B cell (primary cell): ENCODE data around the gene C9orf43. TPM values are rescaled to one million over a fixed set of nuclear protein-coding genes. Genes with fewer than 3 reads are reported as not detected.
"Not testable (repeated sequence)": the region's sequence is repeated elsewhere in the genome, so short reads cannot be mapped to it uniquely, and the experiment has no call there.

Experiments
- ATAC-seq: fragments of 200-7000 bp; cut with Tn5 transposase; one replicate; pipeline ENCODE4 v1.10.0; 2021; ENCODE audit warnings: low read depth, mild to moderate bottlenecking, moderate number of reproducible peaks, moderate library complexity
- CTCF ChIA-PET: fragments of 350-600 bp; sonication (Branson Sonifier 250); formaldehyde crosslinking; loops from one replicate; lab custom pipeline; 2021; ENCODE audit warnings: antibody characterized with exemption, inconsistent platforms; lab: Charles Lee
- POLR2A ChIA-PET: fragments of 350-600 bp; sonication (Branson Sonifier 250); formaldehyde crosslinking; loops from one replicate; lab custom pipeline; 2021; ENCODE audit warnings: antibody characterized with exemption; lab: Charles Lee
- DNase-seq: peaks from one replicate; pipeline ENCODE4 v3.0.0; 2013
- H2AFZ ChIP-seq: 2 replicates; pipeline ENCODE4 v1.6.1; 2012; ENCODE audit warnings: mild to moderate bottlenecking, low read depth, low read length; ENCODE audit not compliant: insufficient read depth, poor library complexity, severe bottlenecking
- H3K27ac ChIP-seq, 2 donors: 1 replicate in 1 of 2; 2 replicates in 1 of 2; pipeline ENCODE4 v1.5.1; 2012 to 2013; ENCODE audit warnings: low read length in 2 of 2, mild to moderate bottlenecking in 2 of 2, moderate library complexity in 1 of 2
- H3K27me3 ChIP-seq, 4 experiments: fragments of 200-600 bp in 1 of 4; sonication (generic) in 1 of 4; replicated peaks in 1 of 4; 1 replicate in 2 of 4; 2 replicates in 2 of 4; pipeline versions ENCODE4 v1.6.1 to v1.7.0; 2013 to 2016; ENCODE audit warnings: low read length in 3 of 4, mild to moderate bottlenecking in 2 of 4, mixed read lengths in 1 of 4, moderate library complexity in 1 of 4; ENCODE audit not compliant: insufficient read depth in 4 of 4, control insufficient read depth in 3 of 4; ENCODE audit errors: control extremely low read depth in 1 of 4
- H3K36me3 ChIP-seq, 2 experiments: replicated peaks in 1 of 2; 1 replicate in 1 of 2; 2 replicates in 1 of 2; pipeline versions ENCODE4 v1.6.1 to v1.7.1; 2013; ENCODE audit warnings: low read length in 1 of 2; ENCODE audit not compliant: insufficient read depth in 2 of 2, control insufficient read depth in 1 of 2; ENCODE audit errors: control extremely low read depth in 1 of 2, extremely low read depth in 1 of 2
- H3K4me1 ChIP-seq, 2 donors: fragments of 200-600 bp in 1 of 2; sonication (generic) in 1 of 2; 1 replicate in 1 of 2; 2 replicates in 1 of 2; pipeline versions ENCODE4 v1.5.1 to v1.6.1; 2013 to 2017; ENCODE audit warnings: low read length in 2 of 2; ENCODE audit not compliant: control insufficient read depth in 2 of 2, insufficient read depth in 2 of 2
- H3K4me2 ChIP-seq: replicated peaks from 2 replicates; pipeline ENCODE3; 2012; ENCODE audit warnings: mild to moderate bottlenecking, low read depth, low read length; ENCODE audit not compliant: poor library complexity, severe bottlenecking
- H3K4me3 ChIP-seq, 5 experiments: fragments of 200-600 bp in 1 of 5; sonication (generic) in 1 of 5; 1 replicate in 3 of 5; 2 replicates in 2 of 5; pipeline versions ENCODE4 v1.5.1 to v1.7.0; 2011 to 2016; ENCODE audit warnings: low read length in 4 of 5, mild to moderate bottlenecking in 4 of 5, low read depth in 2 of 5, control low read depth in 1 of 5, moderate library complexity in 1 of 5; ENCODE audit not compliant: insufficient read depth in 1 of 5; ENCODE audit errors: control extremely low read depth in 1 of 5, extremely low read depth in 1 of 5
- H3K79me2 ChIP-seq: fragments of 200-600 bp; sonication (generic); one replicate; pipeline ENCODE4 v1.6.0; 2016; ENCODE audit warnings: low read length; ENCODE audit not compliant: control insufficient read depth, insufficient read depth
- H3K9ac ChIP-seq: fragments of 200-600 bp; sonication (generic); 2 replicates; pipeline ENCODE4 v1.6.1; 2017; ENCODE audit warnings: mild to moderate bottlenecking, low read length, moderate library complexity
- H3K9me3 ChIP-seq, 3 donors: one replicate each; pipeline versions ENCODE4 v1.6.1 to v1.7.1; 2013; ENCODE audit warnings: low read length in 2 of 3; ENCODE audit not compliant: control insufficient read depth in 2 of 3, insufficient read depth in 1 of 3; ENCODE audit errors: control extremely low read depth in 1 of 3
- H4K20me1 ChIP-seq: 2 replicates; pipeline ENCODE4 v1.6.0; 2012; ENCODE audit warnings: mild to moderate bottlenecking, low read length; ENCODE audit not compliant: insufficient read depth, control insufficient read depth, poor library complexity, severe bottlenecking
- H3K27ac Mint-ChIP-seq: one replicate; pipeline ENCODE4 v1.8.0; 2021; ENCODE audit warnings: mixed read lengths
- H3K27me3 Mint-ChIP-seq: one replicate; pipeline ENCODE4 v1.8.0; 2021; ENCODE audit warnings: mixed read lengths
- H3K4me1 Mint-ChIP-seq: one replicate; pipeline ENCODE4 v1.8.0; 2021; ENCODE audit warnings: mixed read lengths
- H3K4me3 Mint-ChIP-seq: one replicate; pipeline ENCODE4 v1.8.0; 2021; ENCODE audit warnings: mixed read lengths
- H3K9me3 Mint-ChIP-seq: one replicate; pipeline ENCODE4 v1.8.0; 2022; ENCODE audit warnings: mixed read lengths; ENCODE audit not compliant: insufficient read depth
- EZH2 ChIP-seq: IDR thresholded peaks from 2 replicates; pipeline ENCODE4 v1.6.1; 2012; ENCODE audit warnings: borderline replicate concordance, low read depth, mild to moderate bottlenecking, moderate library complexity, low read length; ENCODE audit not compliant: insufficient read depth, poor library complexity, severe bottlenecking
- WGBS: methylation state at CpG from one replicate; pipeline ENCODE4 v1.1.5; 2013; ENCODE audit warnings: missing lambda C conversion rate; ENCODE audit not compliant: insufficient coverage; 5-methylcytosine and 5-hydroxymethylcytosine counted together
- intact Hi-C: fragments of 100-400 bp; cut with micrococcal nuclease; formaldehyde crosslinking; loops from one replicate; pipeline ENCODE4 v1.10.0; 2022
- polyA plus RNA-seq: library from polyadenylated mRNA; depleted of rRNA; stranded (reverse); fragments of >200 nt; gene quantifications from 2 replicates; pipeline ENCODE4 v1.2.3, GENCODE V29; 2012
- total RNA-seq, 2 donors: library from RNA; stranded (reverse); fragments of 120-200 nt in 1 of 2; gene quantifications; 1 replicate in 1 of 2; 2 replicates in 1 of 2; pipeline versions ENCODE4 v1.2.3 to v1.2.4, GENCODE V29; 2013 to 2022
- TF ChIP-seq, protein P1 (sequence below): fragments of 200-600 bp; IDR thresholded peaks from one replicate; pipeline ENCODE4 v1.8.0; 2022; ENCODE audit warnings: antibody characterized with exemption, mild to moderate bottlenecking

C9orf43 gene
- total and polyA plus RNA-seq, 2 donors (not counting 1 experiment from before 2014, with no cell fraction given), result 0.57 to 1.7 TPM

GRCh38 chr9:113364951-113365350 lies 45.6 kb upstream of the C9orf43 start:
- Mint-ChIP-seq H3K27me3 (no peaks in the 10 kb centered on the region), H3K9me3 (no peaks in the 10 kb centered on the region), H3K4me1 (no peaks in the 10 kb centered on the region), H3K4me3 (no peak overlapping the region), H3K27ac (no peak overlapping the region)
- DNase-seq (no peak), ATAC-seq (no peak)
- no peak overlapping the region for H2AFZ ChIP-seq
- H3K4me3 ChIP-seq, result no peak overlapping the region
- no peak overlapping the region for H3K27ac ChIP-seq
- CTCF ChIA-PET, result interaction anchor here (1.1 to 1.2 kb wide), 2 partner anchors 25 to 293 kb away, joined by 3 read pairs; partner anchors contain the start of gene WDR31
- intact Hi-C loops, result no loop called here
- H3K9ac ChIP-seq, result no peak overlapping the region
- no peaks in the 10 kb centered on the region for H3K36me3 ChIP-seq
- H3K4me1 ChIP-seq, result no peaks in the 10 kb centered on the region
- POLR2A ChIA-PET, result no interaction called here
- no peaks in the 10 kb centered on the region for H4K20me1 ChIP-seq
- H3K27me3 ChIP-seq, result no peaks in the 10 kb centered on the region
- TF ChIP-seq, protein P1, sequence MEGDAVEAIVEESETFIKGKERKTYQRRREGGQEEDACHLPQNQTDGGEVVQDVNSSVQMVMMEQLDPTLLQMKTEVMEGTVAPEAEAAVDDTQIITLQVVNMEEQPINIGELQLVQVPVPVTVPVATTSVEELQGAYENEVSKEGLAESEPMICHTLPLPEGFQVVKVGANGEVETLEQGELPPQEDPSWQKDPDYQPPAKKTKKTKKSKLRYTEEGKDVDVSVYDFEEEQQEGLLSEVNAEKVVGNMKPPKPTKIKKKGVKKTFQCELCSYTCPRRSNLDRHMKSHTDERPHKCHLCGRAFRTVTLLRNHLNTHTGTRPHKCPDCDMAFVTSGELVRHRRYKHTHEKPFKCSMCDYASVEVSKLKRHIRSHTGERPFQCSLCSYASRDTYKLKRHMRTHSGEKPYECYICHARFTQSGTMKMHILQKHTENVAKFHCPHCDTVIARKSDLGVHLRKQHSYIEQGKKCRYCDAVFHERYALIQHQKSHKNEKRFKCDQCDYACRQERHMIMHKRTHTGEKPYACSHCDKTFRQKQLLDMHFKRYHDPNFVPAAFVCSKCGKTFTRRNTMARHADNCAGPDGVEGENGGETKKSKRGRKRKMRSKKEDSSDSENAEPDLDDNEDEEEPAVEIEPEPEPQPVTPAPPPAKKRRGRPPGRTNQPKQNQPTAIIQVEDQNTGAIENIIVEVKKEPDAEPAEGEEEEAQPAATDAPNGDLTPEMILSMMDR, result no peak
- no peak for TF ChIP-seq EZH2
- no peaks in the 10 kb centered on the region for H3K79me2 ChIP-seq
- H3K9me3 ChIP-seq, result no peaks in the 10 kb centered on the region
- H3K4me2 ChIP-seq, result no peak overlapping the region
- WGBS, result no CpG with 5 or more reads among the region's 1 CpG

DNA sequence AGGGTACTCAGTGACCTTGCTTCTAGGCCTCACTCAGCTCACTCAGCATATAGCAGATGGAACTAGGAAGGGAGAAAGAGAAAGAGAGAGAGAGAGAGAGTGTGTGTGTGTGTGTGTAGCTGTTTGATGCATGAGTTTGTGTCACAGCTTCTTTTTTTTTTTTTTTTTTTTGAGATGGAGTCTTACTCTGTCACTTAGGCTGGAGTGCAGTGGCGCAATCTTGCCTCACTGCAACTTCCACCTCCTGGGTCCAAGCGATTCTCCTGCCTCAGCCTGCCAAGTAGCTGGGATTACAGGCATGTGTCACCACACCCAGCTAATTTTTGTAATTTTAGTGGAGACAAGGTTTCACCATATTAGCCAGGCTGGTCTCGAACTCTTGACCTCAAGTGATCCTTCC lies 44.9 kb upstream of the C9orf43 start:
- H3K27me3 ChIP-seq, H3K9ac ChIP-seq, H3K4me3 Mint-ChIP-seq, H3K27ac Mint-ChIP-seq, ATAC-seq, POLR2A ChIA-PET, H3K9me3 Mint-ChIP-seq, H3K4me1 Mint-ChIP-seq, H4K20me1 ChIP-seq, DNase-seq, H3K4me1 ChIP-seq, H3K27me3 Mint-ChIP-seq, intact Hi-C loops, H3K9me3 ChIP-seq, H3K4me3 ChIP-seq, H3K36me3 ChIP-seq, H3K79me2 ChIP-seq, H3K27ac ChIP-seq, H3K4me2 ChIP-seq, H2AFZ ChIP-seq: not testable (repeated sequence)
- CTCF ChIA-PET, result interaction anchor here (1.2 kb wide), 1 partner anchor 25 kb away, joined by 3 read pairs; the partner anchor contains the start of gene WDR31
- WGBS, result 91% methylated on average over 1 of the region's 3 CpGs
